IMR-90 (cell line): ENCODE measurements around the gene ENO3. TPM values are rescaled to one million over a fixed set of nuclear protein-coding genes. Genes with fewer than 3 reads are reported as not detected.

Experiments
- ATAC-seq: fragments of 200-7000 bp; cut with Tn5 transposase; 2 replicates; pipeline ENCODE4 v1.9.1; 2020; ENCODE audit warnings: low read depth, mild to moderate bottlenecking, moderate library complexity
- BruUV-seq: library from RNA; stranded (reverse); fragments of 400-500 nt; replicated peaks from 2 replicates; lab custom pipeline; 2021; lab: Mats Ljungman, UMichigan
- CTCF ChIA-PET: fragments of 300-600 bp; formaldehyde crosslinking; extraction: SDS; loops from one replicate; lab custom pipeline; 2021; ENCODE audit warnings: antibody characterized with exemption; lab: Yijun Ruan, JAX
- POLR2A ChIA-PET: fragments of 300-600 bp; sonication (Branson Sonifier 250); formaldehyde crosslinking; loops from one replicate; lab custom pipeline; 2022; ENCODE audit warnings: antibody characterized with exemption; ENCODE audit not compliant: unreplicated experiment; lab: Charles Lee
- DNase-seq: peaks from one replicate; pipeline ENCODE4 v3.0.0; 2013
- H2AFZ ChIP-seq: replicated peaks from 2 replicates; pipeline ENCODE3; 2013; ENCODE audit warnings: low read length, mild to moderate bottlenecking; ENCODE audit not compliant: poor library complexity
- H2AK5ac ChIP-seq: 2 replicates; pipeline ENCODE4 v1.6.1; 2013; ENCODE audit warnings: low read depth, low read length, inconsistent platforms
- H2AK9ac ChIP-seq: replicated peaks from 2 replicates; pipeline ENCODE3; 2013; ENCODE audit warnings: mild to moderate bottlenecking, low read depth, low read length, moderate library complexity; ENCODE audit not compliant: poor library complexity
- H2BK120ac ChIP-seq: 2 replicates; pipeline ENCODE4 v1.6.1; 2013; ENCODE audit warnings: low read depth, low read length, inconsistent platforms
- H2BK15ac ChIP-seq: 3 replicates; pipeline ENCODE4 v1.6.1; 2013; ENCODE audit warnings: low read depth, low read length, inconsistent platforms
- H2BK20ac ChIP-seq: 2 replicates; pipeline ENCODE4 v1.6.1; 2013; ENCODE audit warnings: low read depth, mild to moderate bottlenecking, inconsistent platforms, low read length, moderate library complexity
- H2BK5ac ChIP-seq: 2 replicates; pipeline ENCODE4 v1.6.1; 2013; ENCODE audit warnings: mild to moderate bottlenecking, low read depth, low read length, inconsistent platforms; ENCODE audit not compliant: poor library complexity, severe bottlenecking
- H3K14ac ChIP-seq: replicated peaks from 2 replicates; pipeline ENCODE4 v1.6.1; 2013; ENCODE audit warnings: low read depth, low read length, inconsistent platforms
- H3K18ac ChIP-seq: 2 replicates; pipeline ENCODE4 v1.6.1; 2013; ENCODE audit warnings: low read depth, low read length, control low read depth
- H3K23ac ChIP-seq: 2 replicates; pipeline ENCODE4 v1.6.1; 2013; ENCODE audit warnings: low read depth, low read length, inconsistent platforms
- H3K27ac ChIP-seq: 2 replicates; pipeline ENCODE4 v1.5.1; 2013; ENCODE audit warnings: mild to moderate bottlenecking, control low read depth, low read length; ENCODE audit not compliant: insufficient read depth
- H3K27me3 ChIP-seq: 2 replicates; pipeline ENCODE4 v1.6.1; 2013; ENCODE audit warnings: low read length; ENCODE audit not compliant: control insufficient read depth, insufficient read depth
- H3K36me3 ChIP-seq: 2 replicates; pipeline ENCODE4 v1.6.1; 2013; ENCODE audit warnings: low read length, mixed read lengths; ENCODE audit not compliant: control insufficient read depth, insufficient read depth
- H3K4ac ChIP-seq: 2 replicates; pipeline ENCODE4 v1.6.1; 2013; ENCODE audit warnings: low read depth, low read length, inconsistent platforms
- H3K4me1 ChIP-seq: 2 replicates; pipeline ENCODE4 v1.6.1; 2013; ENCODE audit warnings: low read length, mixed read lengths; ENCODE audit not compliant: control insufficient read depth, insufficient read depth
- H3K4me2 ChIP-seq: 2 replicates; pipeline ENCODE4 v1.6.1; 2013; ENCODE audit warnings: low read depth, mild to moderate bottlenecking, control low read depth, low read length, moderate library complexity
- H3K4me3 ChIP-seq: 2 replicates; pipeline ENCODE4 v1.5.1; 2013; ENCODE audit warnings: low read depth, mild to moderate bottlenecking, control low read depth, low read length, moderate library complexity; ENCODE audit not compliant: insufficient read depth
- H3K56ac ChIP-seq: 2 replicates; pipeline ENCODE4 v1.6.1; 2013; ENCODE audit warnings: low read length, inconsistent platforms; ENCODE audit not compliant: insufficient read depth; ENCODE audit errors: extremely low read depth
- H3K79me1 ChIP-seq, 2 experiments: 2 replicates each; pipeline ENCODE4 v1.6.1; 2013; ENCODE audit warnings: low read length in 2 of 2, inconsistent platforms in 1 of 2, low read depth in 1 of 2
- H3K9ac ChIP-seq: 2 replicates; pipeline ENCODE4 v1.6.1; 2013; ENCODE audit warnings: low read depth, low read length, control low read depth
- H3K9me1 ChIP-seq: 2 replicates; pipeline ENCODE4 v1.6.1; 2013; ENCODE audit warnings: low read length, inconsistent platforms; ENCODE audit not compliant: insufficient read depth
- H3K9me3 ChIP-seq: 2 replicates; pipeline ENCODE4 v1.6.1; 2013; ENCODE audit warnings: low read length; ENCODE audit not compliant: control insufficient read depth, insufficient read depth
- H4K20me1 ChIP-seq: 2 replicates; pipeline ENCODE4 v1.6.1; 2013; ENCODE audit warnings: low read length, inconsistent platforms; ENCODE audit not compliant: insufficient read depth
- H4K5ac ChIP-seq: 2 replicates; pipeline ENCODE4 v1.6.1; 2013; ENCODE audit warnings: mild to moderate bottlenecking, low read depth, low read length, control low read depth
- H4K8ac ChIP-seq, 2 experiments: 2 replicates each; pipeline ENCODE4 v1.6.1; 2013; ENCODE audit warnings: low read depth in 2 of 2, low read length in 2 of 2, control low read depth in 1 of 2, inconsistent platforms in 1 of 2
- H4K91ac ChIP-seq: 2 replicates; pipeline ENCODE4 v1.6.1; 2013; ENCODE audit warnings: low read depth, low read length, inconsistent platforms; ENCODE audit not compliant: insufficient read depth
- CEBPB ChIP-seq: IDR thresholded peaks from 2 replicates; pipeline ENCODE4 v1.6.1; 2012; ENCODE audit warnings: low read depth, low read length, improper control_type of control experiment
- CHD1 ChIP-seq: IDR thresholded peaks from 2 replicates; pipeline ENCODE4 v1.6.1; 2012; ENCODE audit warnings: low read depth, low read length, improper control_type of control experiment
- CTCF ChIP-seq: conservative IDR thresholded peaks from 2 replicates; pipeline ENCODE4 v1.5.1; 2012; ENCODE audit warnings: mild to moderate bottlenecking, low read depth, low read length, improper control_type of control experiment
- ELK1 ChIP-seq: fragments of 150-350 bp; IDR thresholded peaks from 2 replicates; pipeline ENCODE4 v1.6.1; 2016; ENCODE audit warnings: low read depth, mild to moderate bottlenecking, low read length, moderate library complexity, borderline replicate concordance
- FOS ChIP-seq: fragments of 150-350 bp; IDR thresholded peaks from 2 replicates; pipeline ENCODE4 v1.6.1; 2016; ENCODE audit warnings: low read depth, low read length
- MAZ ChIP-seq: IDR thresholded peaks from 2 replicates; pipeline ENCODE4 v1.6.1; 2012; ENCODE audit warnings: low read depth, mild to moderate bottlenecking, low read length, improper control_type of control experiment, moderate library complexity, borderline replicate concordance
- MXI1 ChIP-seq: IDR thresholded peaks from 2 replicates; pipeline ENCODE4 v1.6.1; 2012; ENCODE audit warnings: low read depth, mild to moderate bottlenecking, low read length, moderate library complexity, borderline replicate concordance
- NFE2L2 ChIP-seq: fragments of 150-350 bp; IDR thresholded peaks from 2 replicates; pipeline ENCODE4 v1.6.1; 2016; ENCODE audit warnings: low read depth, mild to moderate bottlenecking, low read length
- POLR2A ChIP-seq: IDR thresholded peaks from 2 replicates; pipeline ENCODE4 v1.6.1; 2012; ENCODE audit warnings: mild to moderate bottlenecking, low read depth, low read length
- RAD21 ChIP-seq: IDR thresholded peaks from 2 replicates; pipeline ENCODE4 v1.6.1; 2012; ENCODE audit warnings: low read length, improper control_type of control experiment
- RCOR1 ChIP-seq: IDR thresholded peaks from 2 replicates; pipeline ENCODE4 v1.6.1; 2012; ENCODE audit warnings: mild to moderate bottlenecking, low read length, improper control_type of control experiment; ENCODE audit not compliant: insufficient replicate concordance
- RFX5 ChIP-seq: IDR thresholded peaks from 2 replicates; pipeline ENCODE4 v1.8.0; 2012; ENCODE audit warnings: low read depth, mild to moderate bottlenecking, low read length, moderate library complexity
- SMC3 ChIP-seq: fragments of 150-350 bp; IDR thresholded peaks from 2 replicates; pipeline ENCODE4 v1.6.1; 2016; ENCODE audit warnings: low read depth, mild to moderate bottlenecking, antibody characterized with exemption, low read length, moderate library complexity
- WGBS, 2 experiments: methylation state at CpG; one replicate each; pipeline versions ENCODE4 v1.1.5 to v1.1.7; 2013; ENCODE audit warnings: missing lambda C conversion rate in 2 of 2; ENCODE audit not compliant: insufficient read length in 1 of 2; ENCODE audit errors: extremely low coverage in 2 of 2; 5-methylcytosine and 5-hydroxymethylcytosine counted together
- dilution Hi-C: fragments of 300-500 bp; cut with HindIII; formaldehyde crosslinking; loops from one replicate; pipeline ENCODE4 v1.14.3; 2018; ENCODE audit warnings: low sequenced_read_pairs; ENCODE audit not compliant: unreplicated experiment
- in situ Hi-C: fragments of 300-500 bp; cut with MboI; formaldehyde crosslinking; loops from 3 replicates; pipeline ENCODE4 v1.14.3; 2019; ENCODE audit warnings: low sequenced_read_pairs, inconsistent platforms, mixed read lengths
- intact Hi-C: fragments of 100-400 bp; cut with micrococcal nuclease; formaldehyde crosslinking; loops from 2 replicates; pipeline ENCODE4 v1.10.0; 2022
- polyA plus RNA-seq, 3 experiments: library from polyadenylated mRNA; depleted of rRNA; stranded (reverse); fragments of >200 nt; gene quantifications; 2 replicates each; pipeline ENCODE4 v1.2.3, GENCODE V29; 2012; ENCODE audit warnings: low replicate concordance in 1 of 3
- total RNA-seq: library from RNA; depleted of rRNA; stranded (reverse); fragments of >200 nt; gene quantifications from 2 replicates; pipeline ENCODE4 v1.2.3, GENCODE V29; 2012
- TF ChIP-seq, protein P1 (sequence below): fragments of 150-350 bp; IDR thresholded peaks from 2 replicates; pipeline ENCODE4 v1.6.1; 2017; ENCODE audit warnings: mild to moderate bottlenecking, antibody characterized with exemption, low read length, low read depth

The ENO3 gene
- total and polyA plus RNA-seq, 2 of the 4 experiments (the other 2 are of a cell fraction): 1.4 to 5.1 TPM

GRCh38 chr17:4936436-4936835 lies 14.5 kb upstream of the ENO3 start:
- H3K27ac ChIP-seq: no peak overlapping the region
- H3K23ac ChIP-seq: no peak overlapping the region
- H3K4me3 ChIP-seq: no peak overlapping the region
- H2BK120ac ChIP-seq: no peak overlapping the region
- no TSS peak for BruUV-seq
- H3K56ac ChIP-seq: no peak overlapping the region
- no peak overlapping the region for H3K4ac ChIP-seq
- no peak overlapping the region for H4K5ac ChIP-seq
- no peaks in the 10 kb centered on the region for H3K9me3 ChIP-seq
- H3K18ac ChIP-seq: no peak overlapping the region
- no peak overlapping the region for H4K91ac ChIP-seq
- no peak overlapping the region for H2BK15ac ChIP-seq
- peaks cover 19% of the 10 kb centered on the region for H3K36me3 ChIP-seq
- dilution Hi-C loops (no loop called here), intact Hi-C loops (no loop called here), in situ Hi-C loops (no loop called here)
- H2AK5ac ChIP-seq: no peak overlapping the region
- 0 out of 2 replicates have a peak, but pooled peaks cover 7% of the 10 kb centered on the region for H4K20me1 ChIP-seq
- POLR2A ChIA-PET: no interaction called here
- H2BK20ac ChIP-seq: no peak overlapping the region
- H2BK5ac ChIP-seq: no peak overlapping the region
- H3K4me2 ChIP-seq: no peak overlapping the region
- DNase-seq (no peak), ATAC-seq (no peak)
- H3K27me3 ChIP-seq: no peaks in the 10 kb centered on the region
- no peak overlapping the region for H3K14ac ChIP-seq
- no peak overlapping the region for H2AFZ ChIP-seq
- WGBS, 2 experiments: 80% methylated on average over 1 of the region's 3 CpGs; no CpG with 5 or more reads in 1 of the 2 experiments
- H3K4me1 ChIP-seq: peaks cover 14% of the 10 kb centered on the region
- TF ChIP-seq, protein P1, sequence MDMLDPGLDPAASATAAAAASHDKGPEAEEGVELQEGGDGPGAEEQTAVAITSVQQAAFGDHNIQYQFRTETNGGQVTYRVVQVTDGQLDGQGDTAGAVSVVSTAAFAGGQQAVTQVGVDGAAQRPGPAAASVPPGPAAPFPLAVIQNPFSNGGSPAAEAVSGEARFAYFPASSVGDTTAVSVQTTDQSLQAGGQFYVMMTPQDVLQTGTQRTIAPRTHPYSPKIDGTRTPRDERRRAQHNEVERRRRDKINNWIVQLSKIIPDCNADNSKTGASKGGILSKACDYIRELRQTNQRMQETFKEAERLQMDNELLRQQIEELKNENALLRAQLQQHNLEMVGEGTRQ: no peak
- TF ChIP-seq CEBPB: no peak
- TF ChIP-seq ELK1: no peak
- TF ChIP-seq MAZ: no peak
- TF ChIP-seq SMC3: no peak
- TF ChIP-seq CTCF: no peak
- no peak for TF ChIP-seq POLR2A
- TF ChIP-seq CHD1: no peak
- no peak for TF ChIP-seq MXI1
- TF ChIP-seq RCOR1: no peak
- TF ChIP-seq RFX5: no peak
- no peak for TF ChIP-seq NFE2L2
- no peak for TF ChIP-seq FOS
- no peak for TF ChIP-seq RAD21
- peaks cover 17% of the 10 kb centered on the region for H3K9me1 ChIP-seq
- no peak overlapping the region for H2AK9ac ChIP-seq
- H3K9ac ChIP-seq: no peak overlapping the region
- CTCF ChIA-PET: interaction anchor here (1.5 kb wide), 1 partner anchor 27 kb away, joined by 3 read pairs; no protein-coding TSS in a partner anchor
- H4K8ac ChIP-seq: no peak overlapping the region
- H3K79me1 ChIP-seq: peaks cover 17 to 28% of the 10 kb centered on the region in 2 experiments; a peak in 3 of 4 replicates
